ENCODE data around the gene LEAP2. TPM values are rescaled to one million over a fixed set of nuclear protein-coding genes. Genes with fewer than 3 reads are reported as not detected.
"Not testable (repeated sequence)": the region's sequence is repeated elsewhere in the genome, so short reads cannot be mapped to it uniquely, and the experiment has no call there.

The LEAP2 gene
- total RNA-seq, 1 experiment from 2014 or later = 1.1 TPM

GRCh38 chr5:132838516-132839282 lies 34.8 kb upstream of the LEAP2 start:
- DNase-seq (ENCODE audit: low read depth, low spot score) = no peak
- in situ Hi-C loops (cut with HindIII; ENCODE audit: low pct_unique_long_range_greater_than_20kb, low sequenced_read_pairs) = no loop called here

GRCh38 chr5:132839426-132840301 lies 33.8 kb upstream of the LEAP2 start:
- no peak for DNase-seq (ENCODE audit: low read depth, low spot score)
- in situ Hi-C loops (cut with HindIII; ENCODE audit: low pct_unique_long_range_greater_than_20kb, low sequenced_read_pairs) = no loop called here

GRCh38 chr5:132840313-132840712 lies 33.2 kb upstream of the LEAP2 start:
- in situ Hi-C loops (cut with HindIII; ENCODE audit: low pct_unique_long_range_greater_than_20kb, low sequenced_read_pairs) = no loop called here
- DNase-seq (ENCODE audit: low read depth, low spot score) = no peak

GRCh38 chr5:132840896-132841295 lies 32.6 kb upstream of the LEAP2 start:
- no peak for DNase-seq (ENCODE audit: low read depth, low spot score)
- in situ Hi-C loops (cut with HindIII; ENCODE audit: low pct_unique_long_range_greater_than_20kb, low sequenced_read_pairs) = no loop called here

GRCh38 chr5:132841305-132841704 lies 32.2 kb upstream of the LEAP2 start:
- DNase-seq (ENCODE audit: low read depth, low spot score) = no peak
- in situ Hi-C loops (cut with HindIII; ENCODE audit: low pct_unique_long_range_greater_than_20kb, low sequenced_read_pairs) = no loop called here

- in situ Hi-C loops (cut with HindIII; ENCODE audit: low pct_unique_long_range_greater_than_20kb, low sequenced_read_pairs) = no loop called here
- DNase-seq (ENCODE audit: low read depth, low spot score) = no peak
Observed at GRCh38 chr5:132848270-132848669, 25.2 kb upstream of the LEAP2 start.

GRCh38 chr5:132849347-132849746 lies 24.1 kb upstream of the LEAP2 start:
- in situ Hi-C loops (cut with HindIII; ENCODE audit: low pct_unique_long_range_greater_than_20kb, low sequenced_read_pairs) = no loop called here
- no peak for DNase-seq (ENCODE audit: low read depth, low spot score)

GRCh38 chr5:132850066-132850465 lies 23.4 kb upstream of the LEAP2 start:
- DNase-seq (ENCODE audit: low read depth, low spot score) = no peak
- in situ Hi-C loops (cut with HindIII; ENCODE audit: low pct_unique_long_range_greater_than_20kb, low sequenced_read_pairs) = no loop called here

GRCh38 chr5:132853323-132853722 lies 20.1 kb upstream of the LEAP2 start:
- DNase-seq (ENCODE audit: low read depth, low spot score) = no peak
- in situ Hi-C loops (cut with HindIII; ENCODE audit: low pct_unique_long_range_greater_than_20kb, low sequenced_read_pairs) = no loop called here

GRCh38 chr5:132853790-132854189 lies 19.7 kb upstream of the LEAP2 start:
- DNase-seq (ENCODE audit: low read depth, low spot score) = no peak

GRCh38 chr5:132854301-132854700 lies 19.2 kb upstream of the LEAP2 start:
- in situ Hi-C loops (cut with HindIII; ENCODE audit: low pct_unique_long_range_greater_than_20kb, low sequenced_read_pairs) = no loop called here
- DNase-seq (ENCODE audit: low read depth, low spot score) = peak; percentile 19

More at GRCh38 chr5:132853790-132854189, 19.7 kb upstream of the LEAP2 start:
- in situ Hi-C loops (cut with HindIII; ENCODE audit: low pct_unique_long_range_greater_than_20kb, low sequenced_read_pairs) = no loop called here

GRCh38 chr5:132854992-132855391 lies 18.5 kb upstream of the LEAP2 start:
- DNase-seq (ENCODE audit: low read depth, low spot score); in situ Hi-C loops (cut with HindIII; ENCODE audit: low pct_unique_long_range_greater_than_20kb, low sequenced_read_pairs): not testable (repeated sequence)

GRCh38 chr5:132856011-132856410 lies 17.5 kb upstream of the LEAP2 start:
- in situ Hi-C loops (cut with HindIII; ENCODE audit: low pct_unique_long_range_greater_than_20kb, low sequenced_read_pairs) = no loop called here
- no peak for DNase-seq (ENCODE audit: low read depth, low spot score)

GRCh38 chr5:132859889-132860437 lies 13.5 kb upstream of the LEAP2 start:
- in situ Hi-C loops (cut with HindIII; ENCODE audit: low pct_unique_long_range_greater_than_20kb, low sequenced_read_pairs) = no loop called here
- DNase-seq (ENCODE audit: low read depth, low spot score) = no peak

- in situ Hi-C loops (cut with HindIII; ENCODE audit: low pct_unique_long_range_greater_than_20kb, low sequenced_read_pairs) = no loop called here
- DNase-seq (ENCODE audit: low read depth, low spot score) = peak; percentile 58
Observed at GRCh38 chr5:132860742-132861141, 12.7 kb upstream of the LEAP2 start.

GRCh38 chr5:132865668-132866341 lies 7.7 kb upstream of the LEAP2 start:
- in situ Hi-C loops (cut with HindIII; ENCODE audit: low pct_unique_long_range_greater_than_20kb, low sequenced_read_pairs) = no loop called here
- no peak for DNase-seq (ENCODE audit: low read depth, low spot score)

- peak; percentile 99 for DNase-seq (ENCODE audit: low read depth, low spot score)
- in situ Hi-C loops (cut with HindIII; ENCODE audit: low pct_unique_long_range_greater_than_20kb, low sequenced_read_pairs) = no loop called here
Observed at GRCh38 chr5:132866342-132867045, 7.0 kb upstream of the LEAP2 start, which contains the start of the genes GDF9 and UQCRQ. Gene GDF9 (minus strand): TSS chr5:132866469. CDS start chr5:132864533, 1,936 bp downstream. Gene UQCRQ (plus strand): TSS chr5:132866642. CDS start chr5:132866882, 240 bp downstream.

Measured in SK-MEL-5 (cell line).